ENCODE results near the gene LTK.

LTK gene

DNA sequence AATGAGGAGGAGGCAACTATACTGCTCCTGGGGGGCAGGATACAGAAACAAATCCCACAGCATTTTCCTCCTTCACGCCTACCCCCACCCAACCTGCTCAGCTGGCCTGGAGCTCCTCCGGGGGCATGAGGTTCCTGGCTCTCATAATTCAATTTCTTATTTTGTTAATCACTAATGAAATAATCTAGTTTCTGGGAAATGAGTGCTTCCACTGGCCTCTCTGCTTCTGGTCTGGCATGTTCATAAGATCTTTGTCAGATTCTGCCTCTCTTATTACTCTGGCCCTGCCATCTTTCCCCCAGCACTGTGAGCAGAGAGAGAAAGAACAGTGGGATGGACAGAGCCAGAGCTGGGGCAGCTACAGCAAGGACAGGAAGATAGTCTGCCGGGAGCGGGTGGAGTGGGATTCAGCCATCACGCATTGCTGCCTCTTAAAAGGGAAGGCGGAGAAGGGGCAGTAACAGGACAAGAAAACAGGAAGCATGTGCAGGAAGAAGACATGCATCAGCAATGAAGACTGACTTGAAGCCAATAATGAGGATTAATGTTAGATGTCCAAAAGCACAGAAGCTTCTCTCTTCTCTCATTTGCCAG is 16.8 kb upstream of the LTK start:
- DNase-seq (ENCODE audit: low read depth, low spot score): no peak

DNA sequence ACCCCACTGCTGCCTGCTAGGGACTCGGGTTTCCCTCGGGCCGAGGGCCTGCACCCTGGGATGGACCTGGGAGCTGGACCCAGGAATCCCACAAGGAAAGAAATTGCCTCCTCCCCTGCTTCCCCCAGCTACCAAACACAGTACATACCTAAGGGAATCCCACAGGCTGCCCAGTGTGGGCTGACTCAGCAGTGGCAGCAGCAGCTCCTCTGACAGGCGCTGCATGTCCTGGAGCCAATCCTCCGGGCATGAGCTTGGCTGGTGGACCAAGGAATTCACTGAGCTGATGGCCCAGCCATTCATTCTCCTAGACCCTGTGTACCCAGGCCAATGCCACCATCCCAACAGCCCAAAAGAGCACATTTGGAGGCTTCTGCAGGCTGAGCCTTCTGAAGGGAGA is 9.5 kb upstream of the LTK start:
- DNase-seq (ENCODE audit: low read depth, low spot score): no peak

DNA sequence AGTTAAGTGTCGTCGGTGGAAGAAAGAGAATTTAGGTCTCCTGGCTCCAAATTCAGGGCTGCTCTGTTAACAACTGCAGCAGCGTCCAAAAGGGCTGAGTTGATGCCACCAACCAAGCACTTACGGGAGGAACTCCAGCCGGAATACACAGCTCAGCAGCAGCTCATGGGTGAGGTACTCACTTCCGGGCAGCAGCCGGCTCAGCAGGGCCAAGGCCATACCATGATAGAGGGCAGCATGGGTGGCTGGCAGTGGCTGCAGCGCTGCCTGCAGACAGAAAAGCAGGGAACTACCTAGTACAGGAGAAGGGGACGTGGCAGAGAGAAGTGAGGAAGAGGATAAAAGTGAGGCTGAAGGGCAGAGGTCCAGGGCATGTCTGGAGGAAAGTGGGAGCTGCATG is 8.0 kb upstream of the LTK start:
- no peak for DNase-seq (ENCODE audit: low read depth, low spot score)

DNA sequence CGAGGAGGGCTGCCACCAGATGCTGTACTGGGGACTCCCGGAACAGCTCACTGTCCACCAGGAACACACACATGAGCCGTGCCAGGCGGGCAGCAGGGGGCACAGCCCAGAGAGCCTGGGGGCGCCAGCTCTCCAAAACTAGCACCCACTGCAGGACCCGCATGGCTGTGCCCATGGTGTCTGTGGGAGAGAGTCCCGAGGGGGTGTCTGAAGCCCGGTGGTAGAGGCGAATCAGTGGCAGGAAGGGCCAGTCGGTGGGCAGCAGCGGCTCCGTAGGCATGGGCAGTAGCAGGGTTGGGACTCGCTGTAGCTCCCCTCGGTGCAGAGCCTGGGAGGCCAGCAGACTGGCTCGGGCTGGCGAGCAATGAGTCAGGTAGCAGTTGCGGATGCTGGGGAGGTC is 7.0 kb upstream of the LTK start:
- no peak for DNase-seq (ENCODE audit: low read depth, low spot score)

DNA sequence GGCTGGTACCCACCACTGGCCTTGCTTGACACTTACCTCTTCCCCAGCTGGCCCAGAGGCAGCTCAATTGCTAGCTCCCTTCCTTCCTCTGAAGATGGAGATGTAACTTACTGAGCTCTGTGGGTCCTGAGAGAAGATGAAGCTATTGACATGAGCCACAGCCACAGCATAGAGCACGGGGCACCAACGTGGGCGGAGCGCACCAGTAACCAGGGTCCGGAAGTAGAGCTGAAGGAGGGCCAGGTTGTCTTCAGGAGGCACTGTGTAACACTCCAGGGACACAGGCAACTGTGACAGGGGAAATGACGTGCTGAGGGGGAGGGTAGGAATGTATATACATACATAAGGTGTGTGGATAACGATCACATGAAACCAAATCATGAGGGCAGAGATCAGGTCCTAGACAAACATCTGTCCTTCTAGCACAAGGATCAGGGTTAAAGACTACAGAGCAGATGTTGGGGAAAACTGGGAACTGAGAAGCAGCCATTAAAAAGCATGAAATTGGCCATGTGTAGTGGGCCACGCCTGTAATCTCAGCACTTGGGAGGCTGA is 4.3 kb upstream of the LTK start:
- DNase-seq (ENCODE audit: low read depth, low spot score): no peak

DNA sequence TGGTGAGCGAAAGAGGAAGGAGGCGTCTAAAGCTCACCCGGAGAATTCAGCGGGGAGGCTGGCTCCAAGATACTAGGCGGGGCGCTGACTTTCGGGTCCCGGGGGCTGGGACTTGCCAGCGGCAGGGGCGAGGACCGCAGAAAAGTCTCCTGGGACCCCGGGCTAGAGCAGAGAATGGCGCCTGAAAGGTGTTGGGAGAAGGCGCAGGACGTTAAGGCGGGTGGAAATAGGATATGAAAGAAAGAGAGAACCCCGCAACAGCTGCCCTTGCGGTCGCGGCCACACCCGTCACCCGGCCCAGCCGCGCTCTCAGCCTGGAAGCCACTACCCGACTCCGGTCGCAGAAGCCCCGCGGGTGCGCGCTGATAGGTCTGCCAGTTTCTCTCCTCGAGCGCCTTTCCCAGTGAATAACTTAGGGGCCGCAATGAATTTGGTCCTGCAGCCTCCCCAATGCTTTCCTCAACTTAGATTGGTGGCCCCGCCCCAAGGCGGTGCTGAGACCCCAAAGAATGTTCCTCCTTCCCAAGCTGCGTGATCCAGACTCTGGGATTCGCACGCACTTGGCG is 604 bp downstream of the LTK start:
- no peak for DNase-seq (ENCODE audit: low read depth, low spot score)

DNA sequence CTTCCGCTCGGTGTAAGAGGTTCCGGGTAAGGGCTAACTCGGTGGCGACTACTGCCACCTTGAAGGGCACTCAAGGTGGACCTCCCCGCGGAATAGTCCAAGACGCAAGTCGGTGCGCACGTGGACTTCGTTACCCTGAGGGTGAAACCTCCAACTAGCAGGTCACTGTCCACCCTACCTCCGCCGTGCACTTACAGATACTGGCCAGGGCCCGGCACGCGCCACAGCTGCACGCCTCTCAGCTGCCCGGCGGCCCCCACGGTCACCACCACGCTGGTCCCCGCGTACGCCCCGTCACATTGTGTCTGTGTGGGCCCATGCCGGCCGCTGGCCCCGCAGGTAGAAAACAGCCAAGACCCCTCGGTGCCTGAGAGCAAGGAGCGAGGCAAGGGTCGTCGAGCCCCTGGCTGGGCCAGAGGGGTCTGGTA is 1.1 kb downstream of the LTK start:
- DNase-seq (ENCODE audit: low read depth, low spot score): no peak

DNA sequence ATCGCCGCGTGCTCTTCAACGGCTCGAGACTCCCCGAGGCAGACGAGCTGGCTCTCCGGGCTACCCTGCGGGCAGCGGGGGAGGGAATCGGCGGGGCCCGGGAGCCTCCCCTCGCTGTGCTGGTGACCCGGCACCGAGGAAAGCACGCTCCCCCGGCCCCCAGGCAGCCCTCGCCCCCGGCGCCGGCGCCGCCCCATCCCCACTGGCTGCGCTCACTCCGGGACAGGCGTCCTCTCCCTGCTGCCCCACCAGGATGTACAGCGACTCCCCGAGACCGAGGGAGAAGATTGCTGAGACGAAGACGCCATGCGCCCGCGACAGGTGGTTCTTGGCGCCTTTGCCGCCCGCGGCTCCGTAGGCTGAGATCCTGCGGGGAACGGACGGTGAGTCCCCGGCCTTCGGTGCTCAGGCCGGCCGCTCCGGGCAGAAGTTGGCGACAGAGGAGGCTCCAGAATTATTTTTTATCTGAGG is 1.7 kb downstream of the LTK start:
- no peak for DNase-seq (ENCODE audit: low read depth, low spot score)

DNA sequence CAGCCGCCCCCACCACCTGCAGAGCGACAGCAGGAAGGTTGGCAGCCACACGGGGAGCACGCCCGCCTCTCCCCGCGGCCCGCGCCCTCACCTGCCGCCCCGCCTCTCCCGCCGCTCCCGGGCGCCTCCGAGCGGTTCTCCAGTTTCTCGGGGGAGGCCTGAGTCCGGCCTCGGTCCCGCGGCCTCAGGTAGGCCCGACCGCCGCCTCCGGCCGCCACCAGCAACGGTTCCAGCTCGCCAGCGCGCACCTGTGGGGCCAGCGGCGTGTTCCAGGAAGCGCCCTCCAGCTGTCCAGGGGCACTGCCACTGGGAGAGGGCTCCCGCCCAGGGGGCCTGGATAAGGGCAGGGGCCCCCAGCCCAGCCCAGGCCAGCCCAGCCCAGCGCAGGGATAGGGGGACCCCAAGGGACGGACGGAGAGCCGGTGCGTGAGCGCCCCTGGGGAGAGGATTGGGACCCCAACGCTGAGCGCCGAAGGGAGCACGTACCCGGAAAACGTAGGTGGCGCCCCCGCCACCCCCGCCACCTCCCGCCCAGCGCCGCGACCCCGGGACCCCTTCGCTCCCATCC is 2.2 kb downstream of the LTK start:
- no peak for DNase-seq (ENCODE audit: low read depth, low spot score)

DNA sequence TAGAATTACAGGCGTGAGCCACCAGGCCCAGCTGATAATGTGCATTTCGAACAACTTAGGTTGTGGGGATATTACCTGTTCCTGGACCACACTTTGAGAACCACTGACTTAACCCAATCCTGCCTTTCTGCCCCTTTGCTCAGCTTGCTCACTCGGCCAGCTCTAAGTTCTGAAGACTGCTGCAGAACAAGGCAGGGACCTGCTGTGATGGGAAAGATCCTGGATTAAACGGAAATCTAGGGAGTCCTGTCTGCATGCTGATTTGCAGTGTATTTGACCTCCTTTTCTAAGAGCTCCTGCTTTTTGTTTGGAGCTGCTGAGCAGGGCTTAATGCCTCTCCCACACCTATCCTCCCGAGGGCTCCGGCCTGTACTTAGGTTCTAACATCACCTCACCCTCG is 2.9 kb downstream of the LTK start:
- no peak for DNase-seq (ENCODE audit: low read depth, low spot score)

DNA sequence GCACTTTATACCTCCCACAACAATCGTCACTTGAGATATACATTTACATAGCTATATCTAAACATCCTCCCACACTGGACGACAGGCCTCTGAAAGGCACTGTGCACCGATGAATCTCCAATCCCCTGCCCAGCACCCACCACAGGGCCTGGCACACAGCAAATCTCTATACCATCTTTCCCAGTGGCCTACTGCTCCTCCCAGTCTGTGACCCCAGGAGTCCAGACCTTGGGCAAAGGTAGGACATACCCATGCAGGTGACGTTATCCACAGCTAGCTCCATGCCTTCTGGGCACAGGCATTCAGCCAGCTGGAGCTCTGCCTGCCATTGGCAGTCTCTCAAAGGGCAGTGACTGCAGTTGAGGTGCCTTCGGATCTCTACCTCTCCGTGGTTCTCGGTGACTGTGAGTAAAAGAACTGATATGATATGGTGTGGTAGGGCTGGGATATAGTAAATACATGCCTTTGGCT is 5.8 kb downstream of the LTK start:
- DNase-seq (ENCODE audit: low read depth, low spot score): no peak

DNA sequence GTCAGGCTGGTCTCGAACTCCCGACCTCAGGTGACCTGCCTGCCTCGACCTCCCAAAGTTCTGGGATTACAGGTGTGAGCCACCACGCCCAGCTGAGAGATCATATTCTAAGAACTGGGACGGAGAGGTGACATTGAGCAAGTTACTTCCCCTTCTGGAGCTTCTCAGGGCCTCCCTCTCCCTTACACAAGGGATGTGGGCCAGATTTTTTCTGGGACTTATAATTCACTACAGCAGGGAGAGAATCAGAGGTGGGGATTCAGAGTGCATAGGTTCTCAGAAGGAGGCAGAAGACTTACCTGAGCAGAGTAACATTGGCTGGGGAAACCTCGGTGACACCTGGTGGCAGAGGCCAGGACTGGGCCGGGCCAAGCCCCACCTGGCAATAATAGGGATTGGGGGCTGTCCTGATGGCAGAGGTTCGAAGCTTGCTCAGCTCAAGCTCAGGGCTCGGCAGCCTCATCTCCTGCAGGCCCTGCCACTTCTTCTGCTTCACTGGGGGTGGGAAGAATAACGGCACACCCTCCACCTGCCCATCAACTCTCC is 6.8 kb downstream of the LTK start:
- no peak for DNase-seq (ENCODE audit: low read depth, low spot score)

DNA sequence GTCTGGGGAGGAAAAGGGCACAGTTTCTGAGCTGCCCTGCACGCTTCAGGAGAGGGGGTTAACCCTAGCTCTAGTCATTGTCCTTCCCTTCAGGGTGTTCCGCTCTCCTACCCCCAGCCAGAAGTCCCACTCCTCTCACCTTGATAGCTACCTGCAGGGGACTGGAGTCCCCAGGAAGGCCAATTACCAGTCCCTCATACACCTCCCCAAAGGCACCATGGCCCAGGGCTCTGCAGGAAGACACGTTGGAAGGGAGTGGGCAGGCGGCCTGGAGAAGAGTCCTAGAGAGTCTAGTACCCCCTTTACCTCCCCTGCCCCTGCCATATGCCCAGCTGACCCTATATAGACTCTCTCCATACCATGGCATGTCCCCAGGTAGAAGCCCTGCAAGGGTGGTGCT is 7.9 kb downstream of the LTK start:
- no peak for DNase-seq (ENCODE audit: low read depth, low spot score)

DNA sequence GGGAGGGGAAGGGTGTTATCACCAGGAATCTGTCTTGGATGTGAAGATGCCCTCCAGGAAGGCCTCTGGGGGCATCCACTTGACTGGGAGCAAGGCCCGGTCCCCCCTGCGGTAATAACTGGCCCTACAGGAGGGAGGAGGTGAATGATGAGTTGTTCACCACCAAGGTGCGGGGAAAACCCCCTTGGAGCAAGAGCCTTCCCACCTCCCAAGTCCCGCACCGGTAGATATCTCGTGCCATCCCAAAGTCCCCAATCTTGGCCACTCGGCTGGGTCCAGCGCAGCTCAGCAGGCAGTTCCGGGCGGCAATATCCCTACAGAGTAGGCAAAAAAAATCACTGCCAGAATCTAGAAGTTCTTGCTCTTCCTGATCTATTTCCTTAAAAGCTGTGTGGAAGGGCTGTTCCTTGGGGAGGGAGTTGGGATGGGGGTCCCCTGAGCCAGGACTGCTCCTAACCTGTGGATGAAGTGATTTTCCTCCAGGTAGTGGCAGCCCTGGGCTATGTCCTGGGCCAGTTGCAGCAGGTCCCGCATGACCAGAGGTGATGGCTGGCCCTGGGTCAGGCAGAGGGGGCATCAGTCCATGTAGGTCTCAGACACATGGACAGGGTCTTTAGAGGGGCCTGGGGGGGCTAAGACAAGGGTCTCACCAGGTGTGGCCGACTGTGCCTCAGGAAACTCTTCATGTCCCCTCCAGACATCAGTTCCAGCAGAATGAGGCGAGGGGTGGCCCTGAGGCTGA is 8.7 kb downstream of the LTK start:
- no peak for DNase-seq (ENCODE audit: low read depth, low spot score)

DNA sequence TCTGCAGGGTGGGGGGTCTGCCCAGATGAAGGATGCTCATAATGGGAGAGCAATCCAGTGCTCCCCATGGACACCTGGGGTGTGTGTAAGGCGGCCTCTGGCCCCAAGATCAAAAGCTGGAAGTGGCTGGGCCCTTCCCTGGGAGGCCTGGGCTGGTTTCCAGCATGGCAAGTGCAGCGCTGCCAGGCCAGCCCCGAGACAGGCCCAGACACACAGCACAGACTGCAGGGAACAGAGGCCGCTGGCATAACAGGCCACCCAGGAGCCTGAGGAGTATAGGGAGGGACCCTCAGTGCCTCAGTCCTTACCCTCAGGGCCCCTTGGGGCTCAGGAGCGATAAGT is 10.0 kb downstream of the LTK start:
- DNase-seq (ENCODE audit: low read depth, low spot score): no peak

DNA sequence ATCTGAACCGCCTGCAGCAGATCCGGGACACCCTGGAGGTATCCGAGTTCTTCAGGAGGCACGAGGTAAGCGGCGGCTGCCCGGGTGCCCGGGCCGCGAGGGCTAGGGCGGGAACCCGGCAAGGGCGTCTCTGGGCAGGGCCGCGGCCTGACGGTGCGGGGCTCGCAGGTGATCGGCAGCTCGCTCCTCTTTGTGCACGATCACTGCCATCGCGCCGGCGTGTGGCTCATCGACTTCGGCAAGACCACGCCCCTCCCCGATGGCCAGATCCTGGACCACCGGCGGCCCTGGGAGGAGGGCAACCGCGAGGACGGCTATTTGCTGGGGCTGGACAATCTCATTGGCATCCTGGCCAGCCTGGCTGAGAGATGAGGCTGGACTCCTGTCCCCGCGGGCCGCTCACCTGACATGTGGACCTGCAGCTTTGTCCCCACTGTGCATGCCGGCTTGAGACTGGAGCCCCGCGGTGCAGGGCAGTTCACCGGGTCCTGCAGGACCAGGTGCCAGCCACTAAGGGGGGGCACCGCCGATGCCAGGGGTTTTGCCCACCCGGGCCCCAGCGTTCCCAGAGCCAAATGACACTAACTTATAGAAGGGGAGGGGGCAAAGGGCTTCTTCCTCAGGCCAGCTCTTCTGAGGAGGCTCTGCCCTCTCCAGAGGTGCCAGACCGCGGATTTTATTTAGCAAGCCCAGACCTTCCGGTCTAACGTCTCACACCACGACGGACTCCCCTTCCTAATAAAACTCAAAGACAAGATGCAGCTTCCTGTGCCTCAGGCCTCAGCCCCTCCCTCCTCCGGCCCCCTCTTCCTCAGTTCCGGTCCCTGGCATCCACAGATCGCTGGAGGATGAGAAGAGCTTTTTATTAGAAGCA is 10.6 kb downstream of the LTK start:
- DNase-seq (ENCODE audit: low read depth, low spot score): no peak

DNA sequence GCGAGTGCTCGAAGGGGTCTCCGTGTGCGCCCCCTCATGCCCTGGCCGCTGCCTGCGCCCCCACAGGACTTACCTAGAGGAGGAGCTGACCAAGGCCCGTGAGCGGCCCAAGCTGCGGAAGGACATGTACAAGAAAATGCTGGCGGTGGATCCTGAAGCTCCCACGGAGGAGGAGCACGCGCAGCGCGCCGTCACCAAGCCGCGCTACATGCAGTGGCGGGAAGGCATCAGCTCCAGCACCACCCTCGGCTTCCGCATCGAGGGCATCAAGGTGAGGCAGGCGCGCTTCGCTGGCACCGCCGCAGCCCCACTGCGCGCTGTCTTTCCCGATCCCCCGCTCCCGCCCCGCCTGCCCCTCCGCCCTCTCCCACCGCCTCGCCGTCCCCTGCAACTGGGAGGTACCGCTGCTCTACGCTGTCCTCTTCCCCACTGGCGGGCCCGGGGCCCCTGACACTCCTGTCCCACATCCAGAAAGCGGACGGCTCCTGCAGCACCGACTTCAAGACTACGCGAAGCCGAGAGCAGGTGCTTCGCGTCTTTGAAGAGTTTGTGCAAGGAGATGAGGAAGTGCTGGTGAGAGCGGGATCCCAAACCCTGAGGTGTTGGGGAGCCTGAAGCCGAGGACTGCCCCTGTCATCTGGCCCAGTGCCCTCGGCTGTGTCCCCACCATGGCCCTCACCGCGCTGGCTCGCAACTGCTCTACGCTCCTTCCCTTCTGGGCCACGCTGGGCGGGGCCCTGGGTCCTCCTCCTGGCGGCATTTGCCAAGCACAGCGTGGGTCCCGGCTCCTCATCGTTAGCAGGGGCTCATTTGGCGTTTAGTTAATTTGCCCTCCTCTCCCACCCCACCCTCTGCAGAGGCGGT is 11.5 kb downstream of the LTK start:
- DNase-seq (ENCODE audit: low read depth, low spot score): no peak

DNA sequence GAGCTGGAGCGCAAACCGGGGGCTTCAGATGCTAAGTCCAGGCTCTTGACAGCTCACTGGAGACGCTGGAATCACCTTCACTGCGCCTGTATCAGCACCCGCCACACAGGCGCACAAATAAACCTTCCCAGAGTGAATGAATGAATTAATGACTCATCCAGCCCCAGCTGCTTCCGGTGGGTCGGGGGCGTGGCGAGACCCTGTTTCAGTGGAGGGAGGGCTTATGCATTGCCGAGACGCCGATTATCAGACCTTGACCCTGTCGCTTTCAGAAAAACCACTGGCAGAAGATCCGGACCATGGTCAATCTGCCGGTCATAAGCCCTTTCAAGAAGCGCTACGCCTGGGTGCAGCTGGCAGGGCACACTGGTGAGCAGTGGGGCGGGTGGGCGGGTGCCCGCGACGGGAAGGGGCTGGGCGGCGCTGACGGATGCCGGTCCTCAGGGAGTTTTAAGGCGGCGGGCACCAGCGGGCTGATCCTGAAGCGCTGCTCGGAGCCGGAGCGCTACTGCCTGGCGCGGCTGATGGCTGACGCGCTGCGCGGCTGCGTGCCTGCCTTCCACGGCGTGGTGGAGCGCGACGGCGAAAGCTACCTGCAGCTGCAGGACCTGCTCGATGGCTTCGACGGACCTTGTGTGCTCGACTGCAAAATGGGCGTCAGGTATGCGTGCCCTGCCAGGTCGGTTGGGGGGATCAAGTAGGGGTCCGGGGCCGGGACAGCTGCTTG is 12.3 kb downstream of the LTK start:
- no peak for DNase-seq (ENCODE audit: low read depth, low spot score)

DNA sequence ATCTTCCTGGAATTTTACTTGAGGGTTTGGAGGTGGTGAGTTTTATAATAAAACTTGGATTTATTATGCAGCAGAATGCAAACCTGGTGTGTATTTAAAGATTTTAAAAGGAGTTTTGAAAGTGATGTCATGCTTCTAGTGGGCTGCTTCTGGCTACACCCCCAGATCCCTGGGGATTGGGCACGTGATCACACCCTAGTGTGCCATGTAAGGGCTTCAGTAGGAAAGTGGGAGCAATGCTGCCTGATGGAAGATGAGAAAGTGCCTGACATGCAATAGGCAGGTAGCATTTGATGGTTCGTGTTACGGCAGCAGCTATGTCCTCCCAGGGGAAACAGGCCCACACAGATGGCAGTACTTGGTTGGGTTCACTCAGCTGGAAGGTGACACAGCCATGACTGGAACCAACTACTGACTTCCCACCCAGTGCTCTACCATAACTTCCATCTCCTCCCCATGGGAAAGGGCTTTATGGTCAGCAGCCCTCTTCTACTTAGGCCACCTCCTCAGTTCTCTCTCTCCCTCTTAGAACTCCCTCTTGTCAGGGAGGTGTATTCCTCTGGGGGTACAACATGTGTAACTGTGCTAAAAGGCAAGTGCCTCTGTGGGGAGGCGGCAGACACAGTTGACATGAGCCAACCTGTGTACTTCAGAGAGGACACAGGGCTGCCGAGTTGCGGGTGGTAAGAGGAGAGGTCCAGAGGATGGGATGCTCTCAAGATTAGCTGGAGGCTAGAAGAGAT is 14.3 kb downstream of the LTK start:
- DNase-seq (ENCODE audit: low read depth, low spot score): no peak

Data from iPS DF 19.7 (cell line).